Motor neuron (in vitro differentiated cells): Measurements from ENCODE around the gene BTBD9. TPM values are rescaled to one million over a fixed set of nuclear protein-coding genes. Genes with fewer than 3 reads are reported as not detected.
"Not testable (repeated sequence)": the region's sequence is repeated elsewhere in the genome, so short reads cannot be mapped to it uniquely, and the experiment has no call there.

Experiments used
- ATAC-seq, 8 experiments: fragments of 200-7000 bp; cut with Tn5 transposase; replicated peaks in 6 of 8; 2 replicates each; pipeline ENCODE4 v1.8.0; 2021; ENCODE audit warnings: mild to moderate bottlenecking in 8 of 8, moderate library complexity in 8 of 8
- H3K27ac ChIP-seq, 2 donors: fragments of 250-450 bp; sonication (Bioruptor Pico); 2 replicates each; pipeline ENCODE4 v1.9.0; 2021; ENCODE audit warnings: antibody characterized with exemption in 2 of 2, mild to moderate bottlenecking in 2 of 2, moderate library complexity in 1 of 2
- H3K4me1 ChIP-seq, 2 donors: fragments of 250-450 bp; sonication (Bioruptor Pico); replicated peaks in 1 of 2; 2 replicates each; pipeline ENCODE4 v1.6.1; 2021; ENCODE audit warnings: antibody characterized with exemption in 2 of 2, mild to moderate bottlenecking in 2 of 2, moderate library complexity in 1 of 2
- H3K4me3 ChIP-seq, 5 donors: fragments of 250-450 bp; sonication (Bioruptor Pico); 2 replicates each; pipeline ENCODE4 v1.9.0; 2021; ENCODE audit warnings: antibody characterized with exemption in 5 of 5, mild to moderate bottlenecking in 5 of 5, moderate library complexity in 4 of 5
- WGBS, 10 experiments: fragments of 450-650 bp; shearing (Covaris generic); methylation state at CpG; one replicate each; pipeline ENCODE4 v1.0.0; 2022; 5-methylcytosine and 5-hydroxymethylcytosine counted together
- in situ Hi-C, 9 experiments: fragments of 400-800 bp; cut with MboI; loops; one replicate each; pipeline ENCODE4 v1.15.0; 2021; ENCODE audit warnings: low sequenced_read_pairs in 9 of 9, low pct_unique_long_range_greater_than_20kb in 2 of 9; ENCODE audit not compliant: unreplicated experiment in 9 of 9
- total RNA-seq, 8 experiments: library from RNA; unstranded; fragments of 300-600 nt; gene quantifications; 2 replicates each; pipeline versions ENCODE4 v1.2.3 to v1.2.4, GENCODE V29; 2022

BTBD9 gene
- total RNA-seq, 8 experiments from 2014 or later, result 3.8 to 13.0 (median 9.0) TPM

DNA sequence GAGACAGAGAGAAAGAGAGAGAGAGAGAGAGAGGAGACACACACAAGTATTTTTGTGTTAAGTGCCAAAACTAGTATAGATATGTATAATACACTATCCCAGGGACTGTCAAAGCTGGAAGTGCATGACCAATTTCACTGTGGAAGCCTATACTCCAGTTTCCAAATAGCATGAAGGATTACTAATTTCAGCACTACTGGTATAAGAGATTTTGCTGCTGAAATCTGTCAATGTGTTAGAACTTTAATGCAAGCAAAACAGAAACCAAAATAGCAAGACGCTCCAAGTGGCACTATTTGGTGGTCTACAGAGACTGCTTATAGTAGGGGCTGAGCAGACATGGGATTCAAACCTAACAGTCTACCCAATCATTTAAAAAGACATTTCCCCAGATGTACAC is 284.8 kb downstream of the BTBD9 start:
- ATAC-seq, result no peak
- in situ Hi-C loops, result no loop called here
- WGBS, 10 experiments, result 92 to 100% (median 100%) methylated on average over 1 of the region's 1 CpG; no CpG with 5 or more reads in 6 of the 10 experiments
- H3K4me3 ChIP-seq, result no peak overlapping the region
- H3K4me1 ChIP-seq, result peaks cover 10 to 14% of the 10 kb centered on the region in 2 donors
- no peak overlapping the region for H3K27ac ChIP-seq

DNA sequence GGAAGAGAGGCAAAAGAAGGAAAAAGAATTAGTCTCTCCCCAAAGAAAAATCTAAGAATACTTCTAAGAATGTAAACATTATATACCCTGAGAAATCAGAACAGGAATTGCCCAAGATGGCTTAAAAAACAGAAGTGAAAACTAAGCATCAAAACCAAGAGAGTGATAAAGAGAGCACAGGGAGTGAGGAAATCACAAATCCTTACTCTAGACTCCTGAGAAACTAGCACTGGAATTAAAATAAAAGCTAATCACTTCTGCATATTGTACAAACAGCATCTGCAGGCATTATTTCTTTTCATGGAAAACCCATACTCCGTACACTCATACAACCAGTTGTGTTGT is 285.7 kb downstream of the BTBD9 start:
- H3K4me1 ChIP-seq, result peaks cover 10 to 14% of the 10 kb centered on the region in 2 donors
- no peak overlapping the region for H3K27ac ChIP-seq
- no peak for ATAC-seq
- in situ Hi-C loops, result no loop called here
- no peak overlapping the region for H3K4me3 ChIP-seq
- 80 to 100% (median 100%) methylated on average over 1 of the region's 1 CpG; no CpG with 5 or more reads in 3 of the 10 experiments for WGBS, 10 experiments

GRCh38 chr6:38353310-38354036 is 286.3 kb downstream of the BTBD9 start:
- WGBS, 10 experiments, result 27 to 91% (median 83%) methylated on average over 5 to 7 of the region's 7 CpGs
- H3K4me1 ChIP-seq, result peaks cover 10 to 14% of the 10 kb centered on the region in 2 donors
- H3K27ac ChIP-seq, result no peak overlapping the region
- no peak overlapping the region for H3K4me3 ChIP-seq
- in situ Hi-C loops, result no loop called here
- ATAC-seq, result no peak

DNA sequence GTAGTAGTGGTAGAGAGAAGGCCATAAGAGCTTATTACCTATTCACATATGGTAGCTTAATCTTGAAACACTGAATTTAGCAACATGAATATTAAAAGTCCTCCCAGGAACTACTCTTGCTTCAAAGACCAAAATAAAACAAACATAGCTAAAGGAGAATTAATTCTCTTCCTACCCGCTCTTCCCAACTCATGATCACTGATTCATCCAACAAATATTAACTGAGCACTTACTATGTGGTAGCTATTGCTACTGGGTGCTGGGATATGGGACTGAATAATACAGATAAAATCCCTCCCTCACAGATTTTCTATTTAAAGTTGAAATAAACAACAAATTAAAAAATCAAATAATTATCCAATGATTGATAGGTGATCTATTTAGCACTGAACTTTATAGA is 287.1 kb downstream of the BTBD9 start:
- Histone ChIP-seq H3K4me3 (no peak overlapping the region), H3K4me1 (peaks cover 7 to 10% of the 10 kb centered on the region in 2 donors), H3K27ac (no peak overlapping the region)
- in situ Hi-C loops, result no loop called here
- ATAC-seq, result no peak
- WGBS, 10 experiments, result 80 to 100% (median 100%) methylated on average over 1 of the region's 1 CpG; no CpG with 5 or more reads in 2 of the 10 experiments

DNA sequence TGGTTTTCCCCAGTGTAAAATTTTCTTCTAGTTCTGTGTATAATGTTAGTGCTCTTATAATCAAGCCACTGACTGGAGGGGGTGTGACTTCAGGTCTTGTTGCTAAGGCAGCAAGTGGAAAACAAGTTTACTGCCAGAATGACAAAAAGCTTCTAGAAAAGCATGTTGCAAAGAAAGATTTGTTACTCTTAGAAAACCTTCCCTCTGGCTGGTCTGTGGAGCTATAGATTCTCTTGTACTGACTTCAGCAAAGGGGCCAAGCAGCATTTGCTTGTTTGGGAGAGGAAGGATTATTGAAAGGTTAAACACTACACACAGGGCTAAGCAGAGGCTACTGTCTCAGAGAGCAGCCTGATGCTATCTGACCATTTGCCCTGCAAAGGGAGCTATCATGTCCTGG is 288.8 kb downstream of the BTBD9 start:
- no peak overlapping the region for H3K4me3 ChIP-seq
- in situ Hi-C loops, result no loop called here
- peak; percentile 20 to 96 (median 90) for ATAC-seq
- no peak overlapping the region for H3K27ac ChIP-seq
- peaks cover 10% of the 10 kb centered on the region in 2 donors for H3K4me1 ChIP-seq

DNA sequence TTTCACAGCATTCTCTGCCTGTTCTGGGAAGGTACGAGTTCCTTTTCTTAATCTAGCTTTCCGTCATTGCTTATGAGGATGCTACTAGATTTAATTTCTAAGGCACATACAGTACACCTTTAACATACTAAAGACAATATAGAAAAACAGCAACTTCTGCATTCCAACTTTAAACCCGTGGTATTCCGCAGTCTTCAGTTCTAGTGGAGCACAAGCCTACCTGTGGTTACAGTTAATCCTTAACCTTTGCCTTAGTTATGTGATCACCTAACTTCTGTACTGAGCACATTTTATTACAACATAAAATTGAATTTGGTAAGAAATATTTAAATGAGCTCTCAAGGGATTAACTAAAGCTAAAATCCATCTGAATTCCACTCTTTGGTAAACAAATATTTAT is 289.5 kb downstream of the BTBD9 start:
- in situ Hi-C loops, result no loop called here

GRCh38 chr6:38349795-38350194 is 289.9 kb downstream of the BTBD9 start:
- Histone ChIP-seq H3K27ac (no peak overlapping the region), H3K4me3 (no peak overlapping the region), H3K4me1 (peaks cover 10 to 20% of the 10 kb centered on the region in 2 donors)
- peak in 1 of 8 experiments; percentile 47 for ATAC-seq
- in situ Hi-C loops, result no loop called here
- 0 to 100% (median 89%) methylated on average over 1 to 3 of the region's 3 CpGs; no CpG with 5 or more reads in 4 of the 10 experiments for WGBS, 10 experiments

More for the DNA sequence above, 289.5 kb downstream of the BTBD9 start:
- Histone ChIP-seq H3K4me3 (no peak overlapping the region), H3K27ac (no peak overlapping the region), H3K4me1 (peaks cover 10 to 17% of the 10 kb centered on the region in 2 donors)
- no peak for ATAC-seq
- 90 to 100% (median 97%) methylated on average over 2 to 4 of the region's 4 CpGs; no CpG with 5 or more reads in 1 of the 10 experiments for WGBS, 10 experiments

- in situ Hi-C loops, result no loop called here
- ATAC-seq, result no peak
- Histone ChIP-seq H3K4me3 (no peak overlapping the region), H3K4me1 (peaks cover 10 to 20% of the 10 kb centered on the region in 2 donors), H3K27ac (no peak overlapping the region)
- 20 to 100% (median 86%) methylated on average over 1 to 2 of the region's 2 CpGs; no CpG with 5 or more reads in 2 of the 10 experiments for WGBS, 10 experiments
Measured at GRCh38 chr6:38349221-38349620, 290.5 kb downstream of the BTBD9 start.

DNA sequence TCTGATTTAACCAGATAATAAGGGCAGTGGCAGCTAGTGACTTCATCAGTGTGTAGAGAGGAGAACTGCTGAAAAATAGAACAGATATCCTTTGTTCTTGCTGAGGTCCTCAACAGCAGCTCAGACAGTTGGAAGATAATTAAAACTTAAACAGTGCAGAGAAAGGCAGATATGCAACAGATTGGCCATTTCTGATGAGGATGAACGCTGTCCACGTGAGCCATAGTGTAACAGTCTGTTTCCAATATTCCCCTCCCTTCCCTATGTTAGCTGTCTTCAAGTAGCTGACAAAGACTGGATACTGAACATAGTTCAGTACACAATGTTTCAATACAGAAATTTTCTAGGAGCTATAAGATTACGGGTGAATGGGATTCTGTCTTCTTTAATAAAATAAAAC is 291.4 kb downstream of the BTBD9 start:
- in situ Hi-C loops, result no loop called here
- peak in 5 of 8 experiments; percentile 27 to 48 (median 36) for ATAC-seq
- Histone ChIP-seq H3K27ac (no peak overlapping the region), H3K4me1 (peaks cover 10 to 20% of the 10 kb centered on the region in 2 donors), H3K4me3 (no peak overlapping the region)
- WGBS, 10 experiments, result 39 to 100% (median 83%) methylated on average over 1 to 3 of the region's 3 CpGs; no CpG with 5 or more reads in 1 of the 10 experiments

DNA sequence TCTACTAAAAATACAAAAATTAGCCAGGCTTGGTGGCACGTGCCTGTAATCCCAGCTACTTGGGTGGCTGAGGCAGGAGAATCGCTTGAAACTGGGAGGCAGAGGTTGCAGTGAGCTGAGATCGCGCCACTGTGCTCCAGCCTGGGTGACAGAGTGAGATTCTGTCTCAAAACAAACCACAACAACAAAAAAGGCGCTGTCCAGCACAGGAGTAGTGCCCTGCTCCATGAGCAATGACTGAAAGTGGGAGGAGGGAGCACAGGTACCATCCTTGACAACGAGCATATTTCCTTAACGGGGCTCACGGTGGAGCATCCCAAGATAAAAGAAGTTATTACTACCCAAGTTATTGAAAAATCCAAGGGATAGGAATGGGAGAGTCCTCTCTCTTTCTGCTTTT is 291.9 kb downstream of the BTBD9 start:
- peaks cover 10 to 20% of the 10 kb centered on the region in 2 donors for H3K4me1 ChIP-seq
- H3K4me3 ChIP-seq, ATAC-seq, H3K27ac ChIP-seq, in situ Hi-C loops: not testable (repeated sequence)
- 80 to 100% (median 93%) methylated on average over 1 to 6 of the region's 8 CpGs; no CpG with 5 or more reads in 3 of the 10 experiments for WGBS, 10 experiments

- H3K27ac ChIP-seq, result no peak overlapping the region
- 53 to 100% (median 77%) methylated on average over 1 to 4 of the region's 5 CpGs for WGBS, 10 experiments
- H3K4me1 ChIP-seq, result peaks cover 8 to 20% of the 10 kb centered on the region in 2 donors
- H3K4me3 ChIP-seq, result no peak overlapping the region
- peak in 1 of 8 experiments; percentile 46 for ATAC-seq
- in situ Hi-C loops, result no loop called here
Measured at GRCh38 chr6:38346291-38347079, 293.2 kb downstream of the BTBD9 start.

DNA sequence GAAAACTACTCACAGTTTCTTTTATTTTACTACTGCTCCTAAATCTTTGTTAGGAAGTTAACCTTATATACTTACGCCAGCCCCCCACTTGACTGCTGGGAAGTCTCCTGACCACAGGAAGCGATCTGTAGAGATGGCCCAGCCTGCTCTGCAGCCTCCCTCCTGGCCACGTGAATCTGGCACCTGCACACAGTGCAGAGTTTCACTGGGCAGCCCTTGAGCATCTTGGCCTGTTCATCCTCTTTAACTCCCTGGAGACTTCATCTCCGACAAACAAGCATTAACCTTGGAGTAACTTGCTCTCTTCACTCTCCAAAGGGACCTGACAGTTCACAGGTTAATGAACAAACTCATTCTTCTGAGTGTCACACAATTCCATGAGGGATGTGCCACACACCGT is 294.1 kb downstream of the BTBD9 start:
- Histone ChIP-seq H3K4me3 (no peak overlapping the region), H3K4me1 (peaks cover 2 to 18% of the 10 kb centered on the region in 2 donors), H3K27ac (no peak overlapping the region)
- WGBS, 10 experiments, result 40 to 100% (median 63%) methylated on average over 1 to 5 of the region's 5 CpGs
- in situ Hi-C loops, result no loop called here
- ATAC-seq, result peak in 5 of 8 experiments; percentile 33 to 83 (median 67)

DNA sequence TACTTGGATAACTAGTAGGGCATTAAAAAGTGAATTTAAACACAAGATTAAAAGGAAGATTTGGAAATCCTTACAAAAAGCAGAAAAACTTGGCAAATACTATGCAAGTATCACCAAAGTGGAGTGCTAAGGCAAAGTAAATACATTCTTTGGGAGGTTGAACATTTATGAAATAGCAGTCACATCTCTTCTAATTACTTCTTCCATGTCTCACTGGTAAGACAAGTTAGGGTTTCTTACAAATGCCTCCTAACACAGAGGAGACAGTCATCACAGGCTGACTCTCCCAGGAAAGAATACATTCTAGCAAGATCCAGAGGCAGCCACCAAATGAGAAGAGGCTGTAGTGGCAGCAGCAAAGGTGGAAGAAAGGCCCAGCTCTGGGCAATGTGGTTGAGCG is 298.2 kb downstream of the BTBD9 start:
- peaks cover 0 to 22% of the 10 kb centered on the region in 2 donors for H3K4me1 ChIP-seq
- 75 to 100% (median 100%) methylated on average over 1 of the region's 1 CpG; no CpG with 5 or more reads in 7 of the 10 experiments for WGBS, 10 experiments
- in situ Hi-C loops, result no loop called here
- H3K4me3 ChIP-seq, result no peak overlapping the region
- no peak overlapping the region for H3K27ac ChIP-seq
- no peak for ATAC-seq
